Endothelial cell of umbilical vein (primary cell): Measurements from ENCODE around the gene RAD51B. TPM values are rescaled to one million over a fixed set of nuclear protein-coding genes. Genes with fewer than 3 reads are reported as not detected.

Experiments used
- BruUV-seq: library from RNA; stranded (reverse); fragments of 400-500 nt; replicated peaks from 2 replicates; lab custom pipeline; 2021; lab: Mats Ljungman, UMichigan
- CTCF ChIA-PET: fragments of 300-600, 350-600 bp; sonication (Branson Sonifier 250); formaldehyde crosslinking; loops from one replicate; lab custom pipeline; 2021; ENCODE audit warnings: antibody characterized with exemption, inconsistent platforms; lab: Charles Lee
- POLR2A ChIA-PET: fragments of 300-600, 350-600 bp; sonication (Branson Sonifier 250); formaldehyde crosslinking; loops from one replicate; lab custom pipeline; 2021; ENCODE audit warnings: antibody characterized with exemption, inconsistent platforms; lab: Charles Lee
- DNase-seq: peaks from one replicate; pipeline ENCODE4 v3.0.0-alpha.2; 2011; ENCODE audit warnings: low read depth, low spot score
- FAIRE-seq: peaks from 2 replicates; lab custom pipeline; 2011; peaks lifted over from hg19 to GRCh38; lab: Jason Lieb, UNC
- H2AFZ ChIP-seq: 2 replicates; pipeline ENCODE4 v1.6.0; 2012; ENCODE audit warnings: low read depth, low read length, control low read depth, inconsistent platforms
- H3K27ac ChIP-seq: 2 replicates; pipeline ENCODE4 v1.5.1; 2011; ENCODE audit warnings: low read depth, mild to moderate bottlenecking, control low read depth, low read length, moderate library complexity; ENCODE audit not compliant: insufficient read depth
- H3K27me3 ChIP-seq, 2 experiments: 2 replicates each; pipeline versions ENCODE4 v1.6.0 to v1.6.1; 2011; ENCODE audit warnings: low read length in 2 of 2, mixed read lengths in 1 of 2; ENCODE audit not compliant: control insufficient read depth in 2 of 2, insufficient read depth in 2 of 2
- H3K36me3 ChIP-seq, 2 experiments: 2 replicates in 1 of 2; 3 replicates in 1 of 2; pipeline ENCODE4 v1.5.1; 2011; ENCODE audit warnings: low read length in 2 of 2, mild to moderate bottlenecking in 1 of 2, moderate library complexity in 1 of 2; ENCODE audit not compliant: control insufficient read depth in 2 of 2, insufficient read depth in 2 of 2; ENCODE audit errors: extremely low read depth in 1 of 2
- H3K4me1 ChIP-seq: 3 replicates; pipeline ENCODE4 v1.5.1; 2011; ENCODE audit warnings: mild to moderate bottlenecking, low read length; ENCODE audit not compliant: control insufficient read depth, insufficient read depth; ENCODE audit errors: extremely low read depth
- H3K4me2 ChIP-seq: 2 replicates; pipeline ENCODE4 v1.6.1; 2011; ENCODE audit warnings: low read length, control low read depth, mixed read lengths; ENCODE audit not compliant: insufficient read depth
- H3K4me3 ChIP-seq, 3 experiments: fragments of 200-600 bp in 1 of 3; sonication (generic), shearing (Covaris generic) in 1 of 3; replicated peaks in 1 of 3; 2 replicates each; pipeline ENCODE4 v1.5.1; 2011 to 2016; ENCODE audit warnings: control low read depth in 3 of 3, low read length in 3 of 3, mild to moderate bottlenecking in 2 of 3, inconsistent platforms in 1 of 3, low read depth in 1 of 3, moderate library complexity in 1 of 3; ENCODE audit not compliant: insufficient read depth in 1 of 3
- H3K79me2 ChIP-seq: 2 replicates; pipeline ENCODE4 v1.6.0; 2012; ENCODE audit warnings: low read length, inconsistent platforms; ENCODE audit not compliant: control insufficient read depth, insufficient read depth
- H3K9ac ChIP-seq: replicated peaks from 2 replicates; pipeline ENCODE3; 2011; ENCODE audit warnings: low read length, control low read depth; ENCODE audit not compliant: insufficient read depth; ENCODE audit errors: extremely low read depth
- H3K9me1 ChIP-seq: replicated peaks from 3 replicates; pipeline ENCODE4 v1.6.0; 2011; ENCODE audit warnings: mild to moderate bottlenecking, low read length; ENCODE audit not compliant: control insufficient read depth, insufficient read depth; ENCODE audit errors: extremely low read depth
- H3K9me3 ChIP-seq: replicated peaks from 2 replicates; pipeline ENCODE4 v1.5.1; 2012; ENCODE audit warnings: low read length, inconsistent platforms; ENCODE audit not compliant: control insufficient read depth, insufficient read depth
- H4K20me1 ChIP-seq: replicated peaks from 2 replicates; pipeline ENCODE3; 2011; ENCODE audit warnings: mild to moderate bottlenecking, low read length; ENCODE audit not compliant: control insufficient read depth, insufficient read depth; ENCODE audit errors: extremely low read depth
- EZH2 ChIP-seq: IDR thresholded peaks from 2 replicates; pipeline ENCODE4 v1.6.1; 2012; ENCODE audit warnings: borderline replicate concordance, low read depth, mild to moderate bottlenecking, moderate library complexity, low read length, inconsistent platforms; ENCODE audit not compliant: severe bottlenecking
- FOS ChIP-seq: IDR thresholded peaks from 2 replicates; pipeline ENCODE4 v1.6.1; 2011; ENCODE audit warnings: mild to moderate bottlenecking, low read length, moderate library complexity, borderline replicate concordance; ENCODE audit not compliant: insufficient read depth
- GATA2 ChIP-seq: IDR thresholded peaks from 2 replicates; pipeline ENCODE4 v1.7.0; 2011; ENCODE audit warnings: low read depth, mild to moderate bottlenecking, moderate library complexity, mixed read lengths, low read length; ENCODE audit not compliant: insufficient read length, insufficient read depth
- JUN ChIP-seq: IDR thresholded peaks from 2 replicates; pipeline ENCODE4 v1.6.1; 2011; ENCODE audit warnings: borderline replicate concordance, low read depth; ENCODE audit not compliant: insufficient read length, insufficient read depth
- MYC ChIP-seq: IDR thresholded peaks from one replicate; pipeline ENCODE4 v1.6.1; 2011; ENCODE audit warnings: mild to moderate bottlenecking, low read depth, low read length
- POLR2A ChIP-seq: IDR thresholded peaks from 2 replicates; pipeline ENCODE4 v1.6.1; 2012; ENCODE audit warnings: low read depth, mild to moderate bottlenecking, control low read depth, low read length
- POLR2AphosphoS5 ChIP-seq: IDR thresholded peaks from 2 replicates; pipeline ENCODE4 v1.6.1; 2012; ENCODE audit warnings: low read depth, mild to moderate bottlenecking, control low read depth, low read length, moderate library complexity; ENCODE audit not compliant: insufficient read depth
- dilution Hi-C: fragments of 300-500 bp; cut with MboI; formaldehyde crosslinking; loops from one replicate; pipeline ENCODE4 v1.15.0; 2019; ENCODE audit warnings: low sequenced_read_pairs; ENCODE audit not compliant: extremely low pct_ligation_motif_present
- intact Hi-C: fragments of 100-400 bp; cut with micrococcal nuclease; formaldehyde crosslinking; loops from one replicate; pipeline ENCODE4 v1.10.0; 2022
- polyA plus RNA-seq, 4 experiments: library from polyadenylated mRNA; depleted of rRNA in 3 of 4; stranded (reverse) in 3 of 4; unstranded in 1 of 4; fragments of >200 nt; gene quantifications; 2 replicates each; pipeline versions ENCODE4 v1.2.1 to v1.2.3, GENCODE V29; 2011 to 2012; ENCODE audit warnings: missing spikeins in 1 of 4
- total RNA-seq: library from RNA; stranded (reverse); gene quantifications from 2 replicates; pipeline ENCODE4 v1.2.3, GENCODE V29; 2021
- TF ChIP-seq, protein P1 (sequence below), 2 donors: IDR thresholded peaks; 1 replicate in 1 of 2; 2 replicates in 1 of 2; pipeline ENCODE4 v1.5.1; 2011; ENCODE audit warnings: low read length in 2 of 2, mild to moderate bottlenecking in 2 of 2, moderate library complexity in 2 of 2, control low read depth in 1 of 2, inconsistent platforms in 1 of 2, low read depth in 1 of 2; ENCODE audit not compliant: insufficient read depth in 1 of 2; ENCODE audit errors: extremely low read depth in 1 of 2

Gene RAD51B
- total and polyA plus RNA-seq, 2 donors (not counting 3 experiments of a cell fraction or from before 2014, with no cell fraction given), result 3.9 to 19.0 TPM

DNA sequence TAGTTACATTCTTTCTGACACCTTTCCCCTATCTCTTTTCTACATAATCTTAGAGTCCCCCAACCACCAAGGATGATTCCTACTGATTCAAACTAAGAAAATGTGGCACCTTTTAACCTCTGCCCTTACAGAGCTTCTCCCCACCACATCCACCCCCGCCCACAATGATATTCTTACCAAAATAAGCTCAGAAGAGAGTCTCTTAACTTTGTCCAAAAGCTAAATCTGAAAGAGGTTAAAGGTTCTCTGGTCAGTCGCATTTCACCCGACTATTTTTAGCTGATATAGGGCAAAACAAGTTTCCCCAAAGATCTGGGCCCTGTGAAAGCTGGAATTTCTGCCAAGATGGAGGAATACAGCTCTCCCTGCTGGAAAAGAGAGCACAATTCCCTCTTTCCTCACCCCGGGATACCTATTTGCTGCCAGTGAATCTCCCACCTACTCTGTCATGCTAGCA lies 844.7 kb downstream of the RAD51B start:
- FAIRE-seq, result no peak
- no peak overlapping the region for H2AFZ ChIP-seq
- H4K20me1 ChIP-seq, result no peaks in the 10 kb centered on the region
- H3K9ac ChIP-seq, result no peak overlapping the region
- dilution Hi-C loops, result no loop called here
- H3K4me1 ChIP-seq, result peaks cover 12% of the 10 kb centered on the region
- H3K9me3 ChIP-seq, result no peaks in the 10 kb centered on the region
- TF ChIP-seq, protein P1, sequence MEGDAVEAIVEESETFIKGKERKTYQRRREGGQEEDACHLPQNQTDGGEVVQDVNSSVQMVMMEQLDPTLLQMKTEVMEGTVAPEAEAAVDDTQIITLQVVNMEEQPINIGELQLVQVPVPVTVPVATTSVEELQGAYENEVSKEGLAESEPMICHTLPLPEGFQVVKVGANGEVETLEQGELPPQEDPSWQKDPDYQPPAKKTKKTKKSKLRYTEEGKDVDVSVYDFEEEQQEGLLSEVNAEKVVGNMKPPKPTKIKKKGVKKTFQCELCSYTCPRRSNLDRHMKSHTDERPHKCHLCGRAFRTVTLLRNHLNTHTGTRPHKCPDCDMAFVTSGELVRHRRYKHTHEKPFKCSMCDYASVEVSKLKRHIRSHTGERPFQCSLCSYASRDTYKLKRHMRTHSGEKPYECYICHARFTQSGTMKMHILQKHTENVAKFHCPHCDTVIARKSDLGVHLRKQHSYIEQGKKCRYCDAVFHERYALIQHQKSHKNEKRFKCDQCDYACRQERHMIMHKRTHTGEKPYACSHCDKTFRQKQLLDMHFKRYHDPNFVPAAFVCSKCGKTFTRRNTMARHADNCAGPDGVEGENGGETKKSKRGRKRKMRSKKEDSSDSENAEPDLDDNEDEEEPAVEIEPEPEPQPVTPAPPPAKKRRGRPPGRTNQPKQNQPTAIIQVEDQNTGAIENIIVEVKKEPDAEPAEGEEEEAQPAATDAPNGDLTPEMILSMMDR (IDR thresholded peaks at IDR 0.05; ENCODE audit: extremely low read depth in 1 of 2, insufficient read depth in 1 of 2, low read depth in 1 of 2, low read length in 2 of 2), result no peak
- TF ChIP-seq POLR2AphosphoS5 (no peak), GATA2 (no peak), EZH2 (no peak), FOS (no peak), MYC (no peak), POLR2A (no peak), JUN (no peak)
- no peak overlapping the region for H3K4me3 ChIP-seq
- H3K79me2 ChIP-seq, result no peaks in the 10 kb centered on the region
- H3K4me2 ChIP-seq, result no peak overlapping the region
- CTCF ChIA-PET, result interaction anchor here (1.6 to 1.8 kb wide), 2 partner anchors 13 to 31 kb away, joined by 3 to 5 read pairs; no protein-coding TSS in a partner anchor
- intact Hi-C loops, result no loop called here
- no peak for DNase-seq
- H3K27me3 ChIP-seq, result no peaks in the 10 kb centered on the region
- H3K9me1 ChIP-seq, result no peaks in the 10 kb centered on the region
- no TSS peak for BruUV-seq
- POLR2A ChIA-PET, result no interaction called here
- H3K36me3 ChIP-seq, result no peaks in the 10 kb centered on the region
- no peak overlapping the region for H3K27ac ChIP-seq
